ENCODE data around the gene ACADVL.
A peak's percentile ranks its signal among the peaks of the same experiment; 100 is the strongest.
"Not testable (repeated sequence)": the region's sequence is repeated elsewhere in the genome, so short reads cannot be mapped to it uniquely, and the experiment has no call there.

The ACADVL gene

DNA sequence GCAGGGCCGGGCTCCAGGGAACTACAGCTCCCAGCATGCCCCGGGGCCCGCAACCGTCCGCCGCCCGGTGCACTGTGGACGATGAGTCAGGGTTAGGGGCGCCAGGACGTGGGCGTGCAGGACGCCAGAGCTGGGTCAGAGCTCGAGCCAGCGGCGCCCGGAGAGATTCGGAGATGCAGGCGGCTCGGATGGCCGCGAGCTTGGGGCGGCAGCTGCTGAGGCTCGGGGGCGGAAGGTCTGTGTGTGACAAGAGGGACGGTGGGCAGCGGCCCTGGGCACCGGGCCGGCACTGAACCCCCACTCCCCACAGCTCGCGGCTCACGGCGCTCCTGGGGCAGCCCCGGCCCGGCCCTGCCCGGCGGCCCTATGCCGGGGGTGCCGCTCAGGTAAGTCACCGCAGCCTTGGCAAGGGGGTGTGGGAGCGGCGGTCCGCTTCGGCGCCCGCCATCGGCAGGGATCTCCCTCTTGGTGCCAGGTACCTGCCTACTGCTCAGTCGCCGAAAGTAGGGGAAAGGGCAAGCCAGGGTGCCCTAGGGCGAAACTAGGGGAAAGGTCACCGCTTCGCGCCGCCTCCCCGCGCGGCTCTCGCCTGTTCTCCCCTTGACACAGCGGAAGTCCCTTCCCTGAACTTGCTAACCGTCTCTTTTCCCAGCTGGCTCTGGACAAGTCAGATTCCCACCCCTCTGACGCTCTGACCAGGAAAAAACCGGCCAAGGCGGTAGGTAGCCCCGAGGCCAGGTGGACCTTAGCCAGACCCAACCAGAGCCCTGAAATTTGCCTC is at the start of gene ACADVL, which contains the start of gene DLG4:
ACADVL (plus strand) TSS at position 127 of the 781 bp plus-strand sequence; CDS start at position 174, 47 bp downstream.
DLG4 (minus strand) TSS at position 25 of the 781 bp plus-strand sequence.
- DNase-seq, result peak; percentile 19 to 54

DNA sequence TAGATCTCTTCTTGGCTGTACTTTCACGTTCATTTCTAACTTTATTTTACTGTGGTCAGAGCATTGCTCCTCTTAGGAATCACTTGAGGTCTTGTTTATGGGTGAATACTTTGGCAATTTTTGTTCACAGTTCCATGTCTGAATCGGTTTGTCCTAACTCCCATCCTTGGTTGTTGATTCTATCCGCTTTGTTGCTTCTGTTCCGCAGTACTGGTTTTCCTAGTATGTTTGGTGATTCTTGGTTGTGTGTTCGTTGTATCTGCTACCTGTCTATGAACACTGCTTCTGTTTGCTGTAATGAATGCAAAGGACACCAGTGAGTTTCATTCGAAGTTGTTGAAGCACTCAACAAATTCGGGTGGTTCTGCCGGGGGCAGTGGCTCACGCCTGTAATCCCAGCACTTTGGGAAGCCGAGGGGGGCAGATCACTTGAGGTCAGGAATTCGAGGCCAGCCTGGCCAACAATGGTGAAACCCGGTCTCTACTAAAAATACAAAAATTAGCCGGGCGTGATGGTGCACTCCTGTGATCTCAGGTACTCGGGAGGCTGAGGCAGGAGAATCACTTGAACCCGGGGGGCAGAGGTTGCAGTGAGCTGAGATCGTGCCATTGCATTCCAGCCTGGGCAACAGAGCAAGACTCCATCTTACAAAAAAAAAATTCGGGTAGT is 47.1 kb upstream of the ACADVL start:
- DNase-seq, result not testable (repeated sequence)

DNA sequence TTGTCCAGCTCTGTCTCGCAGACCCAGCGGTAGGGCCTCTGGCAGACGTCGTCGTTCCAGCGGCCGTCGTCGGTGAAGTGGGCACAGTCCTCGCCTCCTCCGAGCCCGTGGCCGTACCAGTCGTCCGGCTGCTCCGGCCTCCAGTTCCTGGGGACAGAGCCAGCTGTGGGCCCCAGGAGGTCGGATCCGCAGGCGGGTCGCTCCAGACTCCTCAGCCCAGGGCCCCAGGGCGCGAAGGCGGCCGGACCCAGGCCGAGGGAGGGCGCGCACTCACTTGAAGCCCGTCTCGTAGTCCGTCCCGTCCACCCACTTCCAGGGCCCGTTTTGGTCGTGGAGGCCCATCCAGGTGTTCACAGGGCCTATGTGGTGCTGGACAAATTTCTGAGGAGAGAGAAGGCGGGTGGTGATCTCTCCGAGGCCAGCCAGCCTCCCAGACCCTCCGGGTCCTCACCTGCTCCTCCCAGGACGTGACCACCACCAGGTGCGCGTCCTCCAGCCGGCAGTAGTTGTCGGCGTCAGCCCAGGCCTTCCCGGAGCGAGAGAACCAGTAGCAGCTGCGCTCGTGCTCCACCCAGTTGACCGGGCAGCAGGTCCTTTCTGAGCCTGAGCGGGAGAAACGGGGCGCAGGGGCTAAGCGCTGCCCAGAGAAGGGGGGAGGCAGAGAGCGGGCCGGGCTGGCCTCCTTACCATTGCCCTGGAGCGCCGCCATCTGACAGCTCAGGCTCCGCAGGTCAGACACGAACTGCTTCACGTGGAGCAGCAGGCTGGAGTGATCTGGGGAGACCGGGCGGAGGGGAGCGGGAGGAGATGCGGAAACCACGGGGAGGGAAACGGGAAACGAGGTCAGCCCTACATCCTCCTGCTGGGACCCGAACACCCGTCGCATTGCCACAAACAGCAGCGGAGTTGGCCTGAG is 45.8 kb upstream of the ACADVL start:
- DNase-seq, result peak; percentile 51 to 64

DNA sequence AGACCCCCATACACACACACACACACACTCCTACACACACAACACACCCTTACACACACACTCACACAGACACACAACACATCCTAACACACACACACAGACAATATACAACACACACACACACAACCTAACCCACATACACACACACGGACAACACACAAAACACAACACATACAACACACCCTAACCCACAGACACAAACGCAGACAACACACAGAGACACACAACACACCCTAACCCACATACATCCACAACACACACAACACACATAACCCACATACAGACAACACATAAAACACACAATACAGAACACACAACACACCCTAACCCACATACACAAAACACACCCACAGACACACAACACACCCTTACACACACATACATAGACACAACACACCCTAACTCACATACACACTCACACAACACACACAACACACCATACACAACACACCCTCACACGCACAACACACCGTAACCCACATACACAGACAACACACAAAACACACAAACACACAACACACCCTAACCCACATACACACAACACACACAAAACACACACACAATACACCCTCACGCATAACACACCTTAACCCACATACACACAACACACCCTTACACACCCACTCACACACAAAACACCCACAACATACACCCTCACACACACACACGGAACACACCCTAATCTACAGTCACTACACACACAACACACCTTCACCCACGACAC is 45.0 kb upstream of the ACADVL start:
- no peak for DNase-seq

DNA sequence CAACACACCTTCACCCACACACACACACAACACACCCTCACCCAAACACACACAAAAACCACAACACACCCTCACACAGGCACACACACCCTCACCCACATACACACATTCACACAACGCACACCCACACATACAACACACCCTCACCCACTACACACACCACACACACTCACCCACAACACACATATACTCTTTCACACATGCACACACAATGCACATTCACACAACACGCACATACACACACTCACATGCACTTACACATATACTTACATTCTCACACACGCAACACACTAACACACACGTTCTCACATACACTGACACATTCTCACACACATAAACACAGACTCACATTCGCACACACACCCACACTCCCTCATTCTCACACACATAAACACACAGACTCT is 44.4 kb upstream of the ACADVL start:
- DNase-seq, result no peak

DNA sequence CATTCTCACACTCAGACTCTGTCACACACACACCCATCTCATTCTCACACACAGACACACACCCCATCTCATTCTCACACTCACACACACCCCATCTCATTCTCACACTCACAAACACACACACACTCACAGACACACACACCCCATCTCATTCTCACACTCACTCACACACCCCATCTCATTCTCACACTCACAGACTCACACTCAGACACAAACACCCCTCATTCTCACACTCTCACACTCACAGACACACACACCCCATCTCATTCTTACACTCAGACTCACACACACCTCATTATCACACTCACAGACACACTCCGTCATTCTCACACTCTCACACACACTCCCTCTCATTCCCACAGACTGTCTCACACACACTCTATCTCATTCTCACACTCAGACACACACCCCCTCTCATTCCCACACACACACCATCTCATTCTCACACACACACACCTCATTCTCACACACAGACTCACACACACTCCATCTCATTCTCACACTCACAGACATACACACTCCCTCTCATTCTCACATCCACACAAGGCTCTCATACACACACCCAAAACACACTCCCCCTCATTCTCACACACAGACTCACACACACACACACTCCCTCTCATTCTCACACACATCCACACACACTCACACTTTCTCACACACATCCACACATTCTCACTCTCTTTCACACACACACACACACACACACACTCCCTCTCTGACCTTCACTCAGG is 43.5 kb upstream of the ACADVL start:
- no peak for DNase-seq

DNA sequence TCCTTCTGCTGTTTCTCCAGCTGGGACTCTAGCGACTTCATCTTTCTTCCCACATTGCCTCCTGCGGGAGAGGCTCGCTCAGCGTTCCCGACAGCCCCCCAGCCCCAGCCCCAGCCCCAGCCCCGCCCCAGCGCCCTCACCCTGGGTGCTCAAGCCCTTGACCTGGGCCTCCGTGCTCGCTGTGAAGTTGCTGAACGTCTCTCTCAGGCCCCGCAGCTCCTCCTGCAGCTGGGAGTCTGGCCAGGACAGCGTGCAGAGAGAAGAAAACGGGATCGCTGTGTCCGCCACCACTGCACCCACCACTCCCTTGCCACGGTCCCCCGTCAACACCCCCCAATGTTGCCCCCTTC is 42.9 kb upstream of the ACADVL start:
- no peak for DNase-seq

DNA sequence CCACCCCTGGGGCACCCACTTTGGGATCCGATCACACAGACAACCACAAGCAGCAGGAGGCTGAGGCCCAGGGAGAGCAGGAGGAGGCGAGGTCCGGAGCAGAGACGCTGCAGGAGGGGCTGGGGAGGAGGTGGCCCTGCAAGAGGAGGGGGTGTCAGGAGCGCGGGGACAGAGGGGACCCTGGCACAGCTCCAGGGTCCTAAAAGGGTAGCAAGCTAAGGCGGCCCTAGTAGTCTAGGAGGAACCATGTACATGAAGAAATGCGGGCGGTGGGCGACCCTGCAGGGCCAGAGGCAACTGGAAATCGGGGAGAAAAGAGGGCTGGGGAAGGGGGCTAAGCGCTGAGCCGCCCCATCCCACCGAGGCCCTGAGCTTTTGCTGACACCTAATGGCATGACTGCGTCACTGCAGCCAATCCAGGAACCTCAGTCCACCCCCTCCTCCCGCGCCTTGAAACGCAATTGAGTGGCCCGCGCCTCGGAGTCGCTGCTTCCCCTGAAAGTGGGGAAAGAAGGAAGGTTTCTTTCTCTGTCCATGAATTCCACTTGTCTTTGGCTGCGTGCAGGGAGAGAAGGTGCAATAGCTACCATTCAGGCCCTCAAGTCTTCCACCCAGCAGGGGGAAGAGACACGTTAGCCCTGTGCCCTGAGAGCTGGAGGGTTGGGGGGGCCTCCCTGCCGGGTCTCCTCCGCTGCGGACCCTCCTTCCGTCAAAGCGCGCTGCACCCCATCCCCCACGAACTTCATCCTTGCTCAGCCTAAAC is 42.4 kb upstream of the ACADVL start:
- peak in 1 of 2 experiments; percentile 15 for DNase-seq

DNA sequence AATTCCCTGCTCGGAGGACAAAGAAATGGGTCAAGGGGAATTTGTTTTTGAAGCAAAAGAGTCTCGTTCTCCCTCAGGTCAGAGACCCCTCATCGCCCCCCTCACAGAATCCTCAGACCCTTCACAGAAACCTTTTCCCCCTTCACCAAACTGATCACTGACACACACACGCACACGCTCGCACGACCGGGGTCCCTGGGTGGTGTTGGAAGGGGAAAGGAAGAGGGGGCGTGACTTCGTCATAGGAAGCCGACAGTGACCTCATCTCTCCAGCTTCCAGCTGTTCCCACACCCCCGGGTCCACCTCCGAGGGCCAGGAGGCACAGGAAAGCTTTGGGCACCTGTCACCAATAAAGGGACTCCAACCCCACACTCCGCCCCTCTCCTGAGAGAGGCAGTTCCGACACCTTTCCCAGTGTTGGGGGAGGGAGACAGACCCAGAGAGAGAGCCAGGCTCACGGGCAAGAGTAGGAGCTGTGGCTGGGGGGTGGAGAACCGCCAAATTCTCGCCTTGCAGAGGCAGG is 41.7 kb upstream of the ACADVL start:
- DNase-seq, result no peak

DNA sequence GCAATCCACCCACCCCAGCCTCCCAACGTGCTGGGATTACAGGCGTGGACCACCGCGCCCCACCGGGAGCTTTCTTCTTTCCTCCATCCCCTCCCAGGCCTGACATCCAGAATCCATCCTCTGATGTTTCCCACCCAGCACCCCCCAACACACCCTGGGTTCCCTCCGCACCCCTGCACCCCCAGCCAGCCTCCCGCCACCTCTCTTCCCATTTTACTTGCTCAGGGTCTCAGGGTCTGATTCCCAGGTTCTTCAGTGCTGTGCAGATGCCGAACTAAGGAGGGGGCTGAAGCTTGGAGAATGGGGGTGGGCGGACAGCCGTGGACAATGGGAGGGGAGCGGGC is 40.8 kb upstream of the ACADVL start:
- DNase-seq, result no peak

DNA sequence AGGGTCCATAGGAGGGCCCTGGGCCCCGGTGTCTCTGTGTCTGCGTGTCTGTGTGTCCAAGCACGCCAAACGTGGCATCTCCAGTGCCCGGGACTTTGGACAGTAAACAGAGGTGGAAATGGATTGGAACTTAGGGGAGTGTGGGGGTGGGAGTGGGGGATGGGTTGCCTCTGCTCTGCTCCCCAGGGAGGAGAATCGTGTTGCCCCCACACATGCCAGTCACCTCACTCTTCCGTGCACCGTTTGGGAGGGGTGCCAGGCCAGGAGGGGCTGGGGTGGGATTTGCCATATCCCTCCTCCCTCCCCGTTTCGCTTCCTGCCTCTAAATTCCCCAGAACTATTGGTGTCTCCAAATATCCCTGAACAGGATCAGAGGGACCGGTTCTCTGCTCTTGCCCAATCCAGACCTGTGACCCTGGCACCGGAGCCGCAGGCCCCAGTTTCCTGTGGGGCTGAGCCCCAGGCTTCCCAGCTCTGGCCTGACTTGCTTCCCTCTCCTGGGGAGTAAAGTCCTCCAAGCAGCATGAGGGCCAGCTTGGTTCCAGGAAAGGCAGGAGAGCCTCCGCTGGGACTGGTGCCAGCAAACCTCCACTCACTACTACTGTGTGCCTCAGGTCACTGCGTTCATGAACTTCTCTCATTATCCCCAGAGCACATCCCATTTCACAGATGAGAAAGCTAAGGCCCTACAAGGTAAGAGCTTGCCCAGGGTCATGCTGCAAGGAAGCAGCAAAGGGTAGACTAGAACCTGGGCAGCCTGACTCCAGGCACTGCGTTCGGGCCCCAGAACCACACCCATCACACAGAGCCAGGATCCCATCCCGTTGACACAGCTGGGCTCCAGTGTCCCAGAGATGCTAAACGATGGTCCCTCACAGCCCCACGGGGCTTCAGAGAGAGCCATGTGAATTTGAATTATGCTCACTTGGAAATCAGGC is 40.2 kb upstream of the ACADVL start, which contains the start of gene ASGR1:
ASGR1 (minus strand) TSS at position 54 of the 938 bp plus-strand sequence. CDS start 807 bp downstream, outside the sequence.
- DNase-seq, result no peak

DNA sequence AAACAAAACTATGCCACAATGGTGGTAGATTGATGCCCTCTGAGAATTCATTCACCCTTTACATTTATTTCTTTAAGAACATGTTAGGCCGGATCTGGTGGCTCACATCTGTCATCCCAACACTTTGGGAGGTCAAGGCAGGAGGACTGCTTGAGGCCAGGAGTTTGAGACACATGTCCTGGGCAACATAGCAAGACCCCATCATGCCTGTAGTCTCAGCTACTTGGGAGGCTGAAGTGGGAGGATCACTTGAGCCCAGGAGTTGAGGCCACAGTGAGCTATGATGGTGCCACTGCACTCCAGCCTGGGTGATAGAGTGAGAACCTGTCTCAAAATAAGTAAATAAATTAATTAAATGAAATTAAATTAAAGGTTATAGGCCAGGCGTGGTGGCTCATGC is 37.6 kb upstream of the ACADVL start:
- DNase-seq, result not testable (repeated sequence)

DNA sequence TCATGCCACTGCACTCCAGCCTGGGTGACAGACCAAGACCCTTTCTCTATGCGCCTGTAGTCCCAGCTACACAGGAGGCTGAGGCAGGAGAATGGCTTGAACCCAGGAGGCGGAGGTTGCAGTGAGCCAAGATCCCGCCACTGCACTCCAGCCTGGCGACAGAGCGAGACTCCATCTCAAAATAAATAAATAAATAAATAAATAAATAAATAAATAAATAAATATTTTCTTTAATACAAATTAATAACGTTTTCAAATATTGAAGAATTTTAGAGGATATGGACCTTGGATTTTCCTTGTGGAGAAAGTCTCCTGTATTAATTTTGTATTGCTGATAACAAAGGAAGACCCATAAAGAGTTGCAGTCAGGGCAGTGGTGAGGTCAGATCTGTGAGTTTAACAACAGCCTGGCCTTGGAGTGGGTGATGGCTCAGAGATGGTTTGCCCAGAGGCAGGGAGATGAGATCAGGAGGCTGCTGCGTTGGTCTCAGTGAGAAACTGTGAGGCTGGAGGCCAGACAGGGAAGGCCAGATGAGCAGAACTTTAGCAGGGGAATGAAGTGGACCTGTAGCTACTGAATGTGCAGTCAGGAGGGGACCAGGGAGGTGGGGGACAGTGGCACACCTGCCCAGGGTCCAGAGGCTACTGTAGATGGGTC is 36.2 kb upstream of the ACADVL start:
- no peak for DNase-seq

DNA sequence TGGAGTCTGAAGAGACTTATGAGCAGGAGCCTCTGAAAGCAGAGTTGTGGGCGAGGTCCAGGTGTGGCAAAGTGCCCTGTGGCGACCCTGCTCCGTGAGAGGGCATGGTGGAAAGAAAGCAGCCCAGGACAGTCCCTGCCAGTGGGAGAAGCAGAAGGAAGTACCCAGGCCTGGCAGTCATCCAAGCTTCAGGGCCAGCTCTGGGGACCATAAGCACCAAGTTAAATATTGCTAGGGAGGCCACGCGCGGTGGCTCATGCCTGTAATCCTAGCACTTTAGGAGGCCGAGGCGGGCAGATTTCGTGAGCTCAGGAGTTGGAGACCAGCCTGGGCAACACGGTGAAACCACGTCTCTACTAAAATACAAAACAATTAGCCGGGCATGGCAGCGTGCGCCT is 35.6 kb upstream of the ACADVL start:
- DNase-seq, result no peak

DNA sequence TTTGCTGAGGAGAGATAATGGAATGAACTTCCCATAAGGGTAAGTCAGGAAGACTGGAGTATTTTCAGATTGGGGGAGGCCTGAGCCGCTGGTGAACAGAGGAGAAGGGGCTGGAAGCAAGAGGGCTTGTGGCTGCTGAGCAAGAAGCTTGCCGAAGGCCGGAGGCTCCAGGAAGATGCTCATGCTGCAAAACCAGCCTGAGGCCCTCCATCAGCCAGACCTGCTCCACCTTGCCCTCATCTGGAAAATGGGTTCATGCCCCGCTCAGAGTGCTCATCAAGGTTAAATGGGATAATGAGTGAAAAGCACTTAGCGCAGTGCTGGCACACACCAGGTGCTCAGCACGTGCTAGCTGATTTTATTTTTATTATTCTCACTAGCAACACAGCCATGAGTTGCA is 35.1 kb upstream of the ACADVL start:
- no peak for DNase-seq

DNA sequence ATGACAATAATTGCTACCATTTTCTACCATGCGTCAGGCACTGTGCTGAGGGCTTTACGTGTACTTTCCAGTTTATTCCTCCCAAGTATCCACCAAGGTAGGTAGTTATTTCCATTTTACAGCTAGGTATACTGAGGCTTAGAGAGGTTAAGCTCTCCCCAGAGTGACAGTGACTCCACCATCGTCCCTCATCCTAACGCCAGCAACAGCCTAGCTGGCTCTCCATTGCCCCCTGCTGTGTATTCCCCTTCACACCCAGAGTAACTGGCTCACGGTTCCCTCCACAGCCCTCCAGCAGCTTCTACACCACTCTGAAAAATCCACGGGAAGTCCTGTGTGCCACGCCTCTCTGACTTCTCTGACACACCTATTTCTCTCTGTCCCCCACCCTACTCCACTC is 33.5 kb upstream of the ACADVL start:
- DNase-seq, result no peak

DNA sequence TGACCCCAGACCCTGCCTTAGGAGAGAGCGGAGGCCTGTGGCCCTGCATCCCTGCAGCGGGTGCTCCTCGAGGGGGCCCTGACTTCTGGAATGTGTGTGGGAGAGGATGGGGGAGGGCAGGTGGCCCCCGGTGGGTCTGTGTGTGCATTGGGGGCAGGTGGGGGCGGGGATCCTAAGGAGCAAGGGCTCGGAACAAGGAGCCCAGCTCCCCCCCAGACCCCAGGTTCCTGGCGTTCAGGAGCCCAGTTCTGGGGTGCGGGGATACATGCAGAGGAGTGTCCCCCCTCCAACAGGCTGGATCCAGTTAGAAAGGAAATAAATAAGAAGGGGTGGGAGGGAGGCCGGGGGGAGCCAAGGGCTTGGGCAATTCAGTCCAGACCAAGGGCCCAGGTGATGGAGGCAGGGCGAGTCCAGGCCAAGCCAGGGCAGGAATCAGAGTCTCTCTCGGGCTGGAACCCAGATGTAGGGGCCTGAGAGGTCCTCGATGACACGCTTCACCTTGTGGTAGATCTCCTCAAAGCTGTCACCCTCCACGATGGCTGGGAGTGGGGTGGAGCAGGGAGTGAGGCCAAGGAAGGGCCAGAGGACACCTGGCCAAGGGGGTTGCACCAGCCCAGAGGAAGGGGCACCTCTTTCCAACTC is 29.3 kb upstream of the ACADVL start:
- DNase-seq, result no peak

DNA sequence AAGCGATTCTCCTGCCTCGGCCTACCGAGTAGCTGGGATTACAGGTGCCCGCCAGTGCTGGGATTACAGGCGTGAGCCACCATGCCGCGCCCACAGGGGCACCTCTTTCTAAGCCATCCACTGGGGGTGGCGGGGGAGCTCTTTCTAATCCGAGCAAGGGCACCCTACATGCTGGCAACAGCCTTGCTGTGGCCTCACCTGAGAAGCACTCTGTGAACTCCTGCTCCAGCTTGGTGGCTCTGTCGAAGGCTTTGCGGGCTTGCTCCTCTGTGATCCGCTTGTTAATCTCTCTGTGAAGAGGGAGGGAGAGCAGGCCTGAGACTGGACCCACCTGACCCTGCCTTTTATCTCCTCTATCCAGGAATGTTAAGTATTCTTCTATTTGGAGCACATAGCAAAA is 28.7 kb upstream of the ACADVL start:
- DNase-seq, result no peak

Measured in AML-193 (cell line).